Measurements from ENCODE around the gene PPA2. TPM values are rescaled to one million over a fixed set of nuclear protein-coding genes. Genes with fewer than 3 reads are reported as not detected.

The PPA2 gene
- total and polyA plus RNA-seq, 2 donors (not counting 1 experiment from before 2014, with no cell fraction given) = 26.9 to 51.5 TPM

DNA sequence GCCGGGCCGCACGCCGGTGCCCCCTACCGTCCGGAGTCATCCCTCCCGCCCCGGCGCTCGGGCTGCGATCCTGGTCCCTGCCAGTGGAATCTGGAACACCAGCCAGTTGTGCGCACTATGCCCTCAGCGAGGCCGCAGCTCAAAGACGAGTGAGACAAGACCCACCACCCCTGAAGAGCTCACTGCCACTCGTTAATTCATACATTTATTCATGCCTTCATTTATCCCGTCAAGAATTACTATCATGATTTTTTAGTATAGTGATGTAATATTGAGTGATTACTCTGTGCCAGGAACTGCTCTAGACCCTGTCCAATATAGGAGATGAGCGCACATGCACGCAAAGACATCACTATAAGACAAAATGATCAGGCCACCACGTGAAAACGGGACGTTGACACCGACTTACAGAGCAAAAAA lies 247 bp upstream of the PPA2 start:
- H3K9me3 Mint-ChIP-seq (ENCODE audit: insufficient read depth) = no peaks in the 10 kb centered on the region
- ChIA-PET POLR2A (interaction anchor here (1.5 to 1.8 kb wide), 2 partner anchors 328 to 333 kb away, joined by 4 to 18 read pairs; partner anchors contain the start of gene TET2), CTCF (interaction anchor here (0.6 to 3.5 kb wide), 35 partner anchors 8 to 984 kb away, joined by 3 to 47 read pairs (median 4); partner anchors contain the start of gene TET2)
- no peaks in the 10 kb centered on the region for H3K9me3 ChIP-seq (ENCODE audit: control extremely low read depth in 1 of 3, control insufficient read depth in 2 of 3, insufficient read depth in 1 of 3, low read length in 2 of 3)
- H3K4me2 ChIP-seq (replicated peaks; ENCODE audit: low read depth, low read length, poor library complexity, severe bottlenecking) = peak overlapping the region; percentile 79
- peak overlapping the region; percentile 98 for H3K4me3 Mint-ChIP-seq
- peak overlapping the region in 4 of 5 experiments; percentile 76 to 97 (median 93) for H3K4me3 ChIP-seq (ENCODE audit: control extremely low read depth in 1 of 5, extremely low read depth in 1 of 5, insufficient read depth in 1 of 5, low read depth in 2 of 5, low read length in 4 of 5)
- peak overlapping the region; percentile 90 for H2AFZ ChIP-seq (ENCODE audit: insufficient read depth, low read depth, low read length, poor library complexity, severe bottlenecking)
- DNase-seq (no peak), ATAC-seq (ENCODE audit: low read depth) (peak; percentile 1)
- peaks cover 17 to 23% of the 10 kb centered on the region in 2 donors for H3K4me1 ChIP-seq (ENCODE audit: control insufficient read depth in 2 of 2, insufficient read depth in 2 of 2, low read length in 2 of 2)
- H3K36me3 ChIP-seq (replicated peaks in 1 of 2; ENCODE audit: control extremely low read depth in 1 of 2, control insufficient read depth in 1 of 2, extremely low read depth in 1 of 2, insufficient read depth in 2 of 2, low read length in 1 of 2) = no peaks in the 10 kb centered on the region
- H3K27me3 Mint-ChIP-seq = no peaks in the 10 kb centered on the region
- WGBS (ENCODE audit: insufficient coverage) = 5% methylated on average over 17 of the region's 23 CpGs
- peak overlapping the region; percentile 98 to 99 for H3K27ac ChIP-seq (ENCODE audit: low read length in 2 of 2)
- H4K20me1 ChIP-seq (ENCODE audit: control insufficient read depth, insufficient read depth, low read length, poor library complexity, severe bottlenecking) = peaks cover 20% of the 10 kb centered on the region
- peaks cover 33% of the 10 kb centered on the region for H3K79me2 ChIP-seq (ENCODE audit: control insufficient read depth, insufficient read depth, low read length)
- intact Hi-C loops (cut with micrococcal nuclease) = loop anchor here (1.0 to 5.0 kb wide), 2 partner anchors 234 to 732 kb away; partner anchors contain the start of genes GSTCD and INTS12
- no peak for TF ChIP-seq EZH2 (IDR thresholded peaks at IDR 0.05; ENCODE audit: borderline replicate concordance, insufficient read depth, low read depth, low read length, poor library complexity, severe bottlenecking)
- TF ChIP-seq, protein P1, sequence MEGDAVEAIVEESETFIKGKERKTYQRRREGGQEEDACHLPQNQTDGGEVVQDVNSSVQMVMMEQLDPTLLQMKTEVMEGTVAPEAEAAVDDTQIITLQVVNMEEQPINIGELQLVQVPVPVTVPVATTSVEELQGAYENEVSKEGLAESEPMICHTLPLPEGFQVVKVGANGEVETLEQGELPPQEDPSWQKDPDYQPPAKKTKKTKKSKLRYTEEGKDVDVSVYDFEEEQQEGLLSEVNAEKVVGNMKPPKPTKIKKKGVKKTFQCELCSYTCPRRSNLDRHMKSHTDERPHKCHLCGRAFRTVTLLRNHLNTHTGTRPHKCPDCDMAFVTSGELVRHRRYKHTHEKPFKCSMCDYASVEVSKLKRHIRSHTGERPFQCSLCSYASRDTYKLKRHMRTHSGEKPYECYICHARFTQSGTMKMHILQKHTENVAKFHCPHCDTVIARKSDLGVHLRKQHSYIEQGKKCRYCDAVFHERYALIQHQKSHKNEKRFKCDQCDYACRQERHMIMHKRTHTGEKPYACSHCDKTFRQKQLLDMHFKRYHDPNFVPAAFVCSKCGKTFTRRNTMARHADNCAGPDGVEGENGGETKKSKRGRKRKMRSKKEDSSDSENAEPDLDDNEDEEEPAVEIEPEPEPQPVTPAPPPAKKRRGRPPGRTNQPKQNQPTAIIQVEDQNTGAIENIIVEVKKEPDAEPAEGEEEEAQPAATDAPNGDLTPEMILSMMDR (IDR thresholded peaks at IDR 0.05) = peak; percentile 92
- peak overlapping the region; percentile 99 for H3K27ac Mint-ChIP-seq
- peaks cover 33% of the 10 kb centered on the region for H3K4me1 Mint-ChIP-seq
- H3K9ac ChIP-seq (ENCODE audit: low read length) = peak overlapping the region; percentile 99
- peaks cover 0 to 4% (median 0%) of the 10 kb centered on the region in 4 experiments for H3K27me3 ChIP-seq (replicated peaks in 1 of 4; ENCODE audit: control extremely low read depth in 1 of 4, control insufficient read depth in 3 of 4, insufficient read depth in 4 of 4, low read length in 3 of 4)

DNA sequence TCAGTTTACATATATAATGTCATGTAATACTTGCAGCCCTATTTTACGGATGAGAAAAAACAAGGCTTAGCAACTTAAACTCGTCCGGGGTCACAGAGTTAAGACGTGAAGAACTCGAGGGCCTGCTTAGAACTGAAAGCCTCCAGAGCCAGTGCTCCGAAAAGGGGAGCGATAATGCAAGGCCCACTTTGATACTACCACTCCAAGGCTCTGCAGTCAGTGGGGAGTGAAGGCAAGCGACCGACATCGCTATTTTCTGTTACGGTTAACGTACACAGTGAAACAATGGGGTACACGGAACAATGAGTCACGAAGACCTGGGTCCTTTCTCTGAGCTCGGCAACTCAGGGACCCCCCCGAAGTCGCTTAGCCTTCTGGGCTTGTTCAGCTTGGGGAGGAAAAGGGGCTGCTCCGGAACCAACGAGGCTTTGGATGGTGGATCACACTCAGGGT lies 965 bp downstream of the PPA2 start:
- WGBS (ENCODE audit: insufficient coverage) = 11% methylated on average over 19 of the region's 19 CpGs
- no peak for DNase-seq
- Histone ChIP-seq H3K27ac (ENCODE audit: low read length in 2 of 2) (peak overlapping the region; percentile 98 to 99), H3K9ac (ENCODE audit: low read length) (peak overlapping the region; percentile 99), H3K4me3 (ENCODE audit: control extremely low read depth in 1 of 5, extremely low read depth in 1 of 5, insufficient read depth in 1 of 5, low read depth in 2 of 5, low read length in 4 of 5) (peak overlapping the region; percentile 70 to 97 (median 92)), H3K36me3 (replicated peaks in 1 of 2; ENCODE audit: control extremely low read depth in 1 of 2, control insufficient read depth in 1 of 2, extremely low read depth in 1 of 2, insufficient read depth in 2 of 2, low read length in 1 of 2) (peaks cover 0 to 1% of the 10 kb centered on the region in 2 experiments), H3K4me1 (ENCODE audit: control insufficient read depth in 2 of 2, insufficient read depth in 2 of 2, low read length in 2 of 2) (peaks cover 17 to 23% of the 10 kb centered on the region in 2 donors), H3K27me3 (replicated peaks in 1 of 4; ENCODE audit: control extremely low read depth in 1 of 4, control insufficient read depth in 3 of 4, insufficient read depth in 4 of 4, low read length in 3 of 4) (peaks cover 0 to 4% (median 0%) of the 10 kb centered on the region in 4 experiments), H3K79me2 (ENCODE audit: control insufficient read depth, insufficient read depth, low read length) (peaks cover 45% of the 10 kb centered on the region), H3K9me3 (ENCODE audit: control extremely low read depth in 1 of 3, control insufficient read depth in 2 of 3, insufficient read depth in 1 of 3, low read length in 2 of 3) (no peaks in the 10 kb centered on the region), H3K4me2 (replicated peaks; ENCODE audit: low read depth, low read length, poor library complexity, severe bottlenecking) (peak overlapping the region; percentile 79), H4K20me1 (ENCODE audit: control insufficient read depth, insufficient read depth, low read length, poor library complexity, severe bottlenecking) (peaks cover 32% of the 10 kb centered on the region), H2AFZ (ENCODE audit: insufficient read depth, low read depth, low read length, poor library complexity, severe bottlenecking) (peak overlapping the region; percentile 90)
- H3K27me3 Mint-ChIP-seq = no peaks in the 10 kb centered on the region
- TF ChIP-seq EZH2 (IDR thresholded peaks at IDR 0.05; ENCODE audit: borderline replicate concordance, insufficient read depth, low read depth, low read length, poor library complexity, severe bottlenecking) = no peak
- TF ChIP-seq, protein P1 (IDR thresholded peaks at IDR 0.05) = no peak
- H3K4me1 Mint-ChIP-seq = peaks cover 39% of the 10 kb centered on the region
- intact Hi-C loops (cut with micrococcal nuclease) = loop anchor here (1.0 to 5.0 kb wide), 2 partner anchors 327 to 731 kb away; partner anchors contain the start of gene TET2
- peak; percentile 9 for ATAC-seq (ENCODE audit: low read depth)
- CTCF ChIA-PET = interaction anchor here (0.8 to 3.5 kb wide), 21 partner anchors 10 to 542 kb away, joined by 3 to 47 read pairs (median 4); partner anchors contain the start of gene TET2
- no peaks in the 10 kb centered on the region for H3K9me3 Mint-ChIP-seq (ENCODE audit: insufficient read depth)
- H3K4me3 Mint-ChIP-seq = peak overlapping the region; percentile 98
- peak overlapping the region; percentile 99 for H3K27ac Mint-ChIP-seq
- POLR2A ChIA-PET = interaction anchor here (1.5 to 1.8 kb wide), 2 partner anchors 327 to 332 kb away, joined by 4 to 18 read pairs; partner anchors contain the start of gene TET2

Data from B cell (primary cell).